Neutrophil (primary cell): ENCODE results near the gene NTRK2.

Experiments used
- H3K27ac ChIP-seq: fragments of 200-600 bp; sonication (generic); 2 replicates; pipeline ENCODE4 v1.5.1; 2016; ENCODE audit warnings: mild to moderate bottlenecking, moderate library complexity
- H3K27me3 ChIP-seq: fragments of 200-600 bp; sonication (generic); 2 replicates; pipeline ENCODE4 v1.6.0; 2016; ENCODE audit warnings: mild to moderate bottlenecking
- H3K36me3 ChIP-seq: fragments of 200-600 bp; sonication (generic); 2 replicates; pipeline ENCODE4 v1.5.1; 2017
- H3K4me1 ChIP-seq, 2 experiments: fragments of 200-600 bp in 1 of 2; sonication (generic) in 1 of 2; 1 replicate in 1 of 2; 2 replicates in 1 of 2; pipeline versions ENCODE4 v1.5.1 to v1.6.1; 2013 to 2016; ENCODE audit warnings: low read depth in 1 of 2, low read length in 1 of 2, mild to moderate bottlenecking in 1 of 2, moderate library complexity in 1 of 2; ENCODE audit not compliant: control insufficient read depth in 1 of 2, insufficient read depth in 1 of 2
- H3K4me3 ChIP-seq, 2 experiments: fragments of 200-600 bp in 1 of 2; sonication (generic) in 1 of 2; 1 replicate in 1 of 2; 2 replicates in 1 of 2; pipeline ENCODE4 v1.5.1; 2013 to 2016; ENCODE audit warnings: low read depth in 1 of 2, low read length in 1 of 2, mild to moderate bottlenecking in 1 of 2, moderate library complexity in 1 of 2
- H3K9me3 ChIP-seq: fragments of 200-600 bp; sonication (generic); 2 replicates; pipeline ENCODE4 v1.5.1; 2016
- TF ChIP-seq, protein P1 (sequence below): fragments of 200-600 bp; sonication (generic); IDR thresholded peaks from 2 replicates; pipeline ENCODE4 v1.5.1; 2016; ENCODE audit warnings: antibody characterized with exemption

Gene NTRK2

GRCh38 chr9:84955155-84955554, 285.6 kb downstream of the NTRK2 start:
- TF ChIP-seq, protein P1, sequence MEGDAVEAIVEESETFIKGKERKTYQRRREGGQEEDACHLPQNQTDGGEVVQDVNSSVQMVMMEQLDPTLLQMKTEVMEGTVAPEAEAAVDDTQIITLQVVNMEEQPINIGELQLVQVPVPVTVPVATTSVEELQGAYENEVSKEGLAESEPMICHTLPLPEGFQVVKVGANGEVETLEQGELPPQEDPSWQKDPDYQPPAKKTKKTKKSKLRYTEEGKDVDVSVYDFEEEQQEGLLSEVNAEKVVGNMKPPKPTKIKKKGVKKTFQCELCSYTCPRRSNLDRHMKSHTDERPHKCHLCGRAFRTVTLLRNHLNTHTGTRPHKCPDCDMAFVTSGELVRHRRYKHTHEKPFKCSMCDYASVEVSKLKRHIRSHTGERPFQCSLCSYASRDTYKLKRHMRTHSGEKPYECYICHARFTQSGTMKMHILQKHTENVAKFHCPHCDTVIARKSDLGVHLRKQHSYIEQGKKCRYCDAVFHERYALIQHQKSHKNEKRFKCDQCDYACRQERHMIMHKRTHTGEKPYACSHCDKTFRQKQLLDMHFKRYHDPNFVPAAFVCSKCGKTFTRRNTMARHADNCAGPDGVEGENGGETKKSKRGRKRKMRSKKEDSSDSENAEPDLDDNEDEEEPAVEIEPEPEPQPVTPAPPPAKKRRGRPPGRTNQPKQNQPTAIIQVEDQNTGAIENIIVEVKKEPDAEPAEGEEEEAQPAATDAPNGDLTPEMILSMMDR: no peak
- H3K4me3 ChIP-seq: no peak overlapping the region
- no peaks in the 10 kb centered on the region for H3K36me3 ChIP-seq
- no peak overlapping the region for H3K27ac ChIP-seq
- no peaks in the 10 kb centered on the region for H3K9me3 ChIP-seq
- peaks cover 26% of the 10 kb centered on the region for H3K27me3 ChIP-seq
- H3K4me1 ChIP-seq: no peaks in the 10 kb centered on the region

DNA sequence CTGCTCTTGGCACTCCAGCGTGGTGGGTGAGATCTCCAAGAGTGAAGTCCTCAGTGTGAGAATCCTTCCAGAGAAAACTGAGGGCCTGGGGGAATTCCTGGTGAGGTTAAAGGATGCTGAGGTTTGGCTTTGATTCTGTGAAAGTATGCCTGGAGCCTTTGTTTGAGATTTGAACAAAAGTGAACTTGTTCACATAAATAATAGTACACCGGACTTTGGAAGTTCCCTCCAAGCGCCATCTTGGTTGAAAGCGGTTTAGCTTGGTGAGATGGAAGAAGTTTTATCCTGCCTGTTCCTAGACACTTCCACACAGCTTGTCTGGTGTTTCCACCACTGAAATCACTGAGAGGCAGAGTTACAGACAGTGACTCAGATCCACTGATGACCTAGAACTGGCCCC, 286.4 kb downstream of the NTRK2 start:
- Histone ChIP-seq H3K36me3 (no peaks in the 10 kb centered on the region), H3K4me3 (no peak overlapping the region), H3K9me3 (no peaks in the 10 kb centered on the region), H3K4me1 (no peaks in the 10 kb centered on the region), H3K27me3 (peaks cover 26% of the 10 kb centered on the region), H3K27ac (no peak overlapping the region)
- TF ChIP-seq, protein P1: no peak

DNA sequence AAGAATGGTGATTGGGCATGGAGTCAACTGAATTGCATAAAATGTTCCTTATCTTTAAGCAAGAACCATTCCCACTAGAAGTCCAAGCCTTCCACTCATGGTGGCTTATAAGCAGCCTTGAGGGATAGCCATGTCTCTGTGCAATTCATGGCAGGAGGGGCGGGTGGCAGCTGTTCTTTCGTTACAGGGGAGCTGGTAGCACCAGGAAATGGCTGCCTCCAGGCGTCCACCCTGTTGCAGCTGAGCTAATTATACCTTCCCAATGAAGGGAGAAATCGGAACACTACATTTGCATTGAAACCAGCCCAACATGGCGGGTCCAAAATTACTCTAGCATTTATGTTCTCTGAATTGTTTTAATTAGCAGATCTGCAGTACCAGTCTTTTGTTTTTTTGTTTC, 289.8 kb downstream of the NTRK2 start:
- Histone ChIP-seq H3K27ac (no peak overlapping the region), H3K27me3 (peaks cover 8% of the 10 kb centered on the region), H3K36me3 (no peaks in the 10 kb centered on the region), H3K4me3 (no peak overlapping the region), H3K4me1 (no peaks in the 10 kb centered on the region), H3K9me3 (no peaks in the 10 kb centered on the region)
- TF ChIP-seq, protein P1: no peak

- no peak overlapping the region for H3K4me3 ChIP-seq
- TF ChIP-seq, protein P1: no peak
- no peak overlapping the region for H3K27ac ChIP-seq
- no peaks in the 10 kb centered on the region for H3K36me3 ChIP-seq
- peaks cover 4% of the 10 kb centered on the region for H3K27me3 ChIP-seq
- no peaks in the 10 kb centered on the region for H3K9me3 ChIP-seq
- H3K4me1 ChIP-seq: no peaks in the 10 kb centered on the region
Measured at GRCh38 chr9:84966876-84967830, 297.6 kb downstream of the NTRK2 start.

GRCh38 chr9:84969084-84969483, 299.6 kb downstream of the NTRK2 start:
- TF ChIP-seq, protein P1: no peak
- H3K27me3 ChIP-seq: peaks cover 4% of the 10 kb centered on the region
- H3K27ac ChIP-seq: no peak overlapping the region
- H3K4me3 ChIP-seq: no peak overlapping the region
- H3K36me3 ChIP-seq: no peaks in the 10 kb centered on the region
- H3K4me1 ChIP-seq: no peaks in the 10 kb centered on the region
- no peaks in the 10 kb centered on the region for H3K9me3 ChIP-seq
